Embryonic facial prominence (tissue), 1 donor: ENCODE data around the gene RIPK3.

Source experiments
- DNase-seq: peaks from one replicate; pipeline ENCODE4 v3.0.0-alpha.2; 2016; ENCODE audit errors: extremely low spot score

Gene RIPK3

GRCh38 chr14:24323341-24323740, 16.4 kb downstream of the RIPK3 start:
- no peak for DNase-seq

DNA sequence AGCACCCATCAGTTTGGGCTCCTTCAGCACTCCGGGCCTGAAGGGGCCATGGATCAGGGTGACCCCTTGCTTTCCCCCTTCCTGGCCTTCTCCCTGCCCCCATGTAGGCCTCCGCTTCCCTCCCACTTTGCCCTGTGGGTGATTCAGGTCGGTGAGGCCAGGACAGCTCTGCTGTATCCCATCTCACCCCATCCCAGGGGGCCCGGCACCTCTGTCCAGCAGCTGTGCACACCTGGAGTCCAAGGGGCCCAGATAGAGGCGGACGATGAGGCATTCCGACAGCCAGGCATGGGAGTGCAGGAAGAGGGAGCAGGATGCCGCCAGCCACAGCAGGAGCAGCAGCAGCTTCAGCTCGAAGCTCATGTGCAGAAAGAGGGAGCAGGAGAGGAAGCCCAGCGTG, 17.1 kb downstream of the RIPK3 start:
- no peak for DNase-seq

GRCh38 chr14:24321212-24321975, 18.4 kb downstream of the RIPK3 start:
- DNase-seq: no peak

DNA sequence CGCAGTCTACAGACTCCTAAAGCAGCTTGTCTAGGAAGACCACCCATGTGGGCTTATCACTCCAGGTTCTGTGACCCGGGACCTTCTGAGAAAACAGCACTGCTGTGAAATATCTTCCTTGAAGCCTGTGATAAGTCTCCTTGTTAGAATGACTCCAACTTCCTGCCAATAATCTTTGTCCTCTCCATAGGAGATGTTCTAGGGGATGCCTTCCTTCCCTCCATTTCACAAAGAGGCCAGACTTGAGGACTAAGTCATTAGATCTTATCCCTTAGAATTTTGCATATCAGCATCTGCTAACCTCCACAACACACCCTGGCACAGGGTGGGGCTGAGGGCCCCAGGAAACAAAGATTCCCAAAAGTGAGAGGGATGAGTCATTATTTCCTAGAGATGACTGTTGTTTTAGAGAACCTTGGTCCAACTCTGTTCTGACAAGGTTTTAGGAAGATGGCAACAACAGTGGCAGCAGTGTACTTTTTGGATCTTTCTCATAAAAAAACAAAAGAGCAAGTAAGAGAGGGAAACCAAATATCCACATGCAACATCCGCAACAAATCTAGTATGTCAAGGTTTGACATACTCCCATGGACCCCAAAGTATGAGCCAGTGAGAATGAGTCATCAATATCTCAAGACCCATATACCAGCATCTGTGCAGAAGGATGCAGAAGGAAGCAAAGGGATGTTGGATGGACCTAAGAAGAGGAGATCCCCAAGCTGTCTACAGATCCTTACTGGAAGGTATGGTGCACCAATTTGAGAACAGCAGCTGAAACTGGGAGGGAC, 22.5 kb downstream of the RIPK3 start:
- no peak for DNase-seq

GRCh38 chr14:24316597-24316950, 23.2 kb downstream of the RIPK3 start:
- no peak for DNase-seq

- DNase-seq: no peak
Observed at GRCh38 chr14:24315807-24316596, 23.8 kb downstream of the RIPK3 start.

DNA sequence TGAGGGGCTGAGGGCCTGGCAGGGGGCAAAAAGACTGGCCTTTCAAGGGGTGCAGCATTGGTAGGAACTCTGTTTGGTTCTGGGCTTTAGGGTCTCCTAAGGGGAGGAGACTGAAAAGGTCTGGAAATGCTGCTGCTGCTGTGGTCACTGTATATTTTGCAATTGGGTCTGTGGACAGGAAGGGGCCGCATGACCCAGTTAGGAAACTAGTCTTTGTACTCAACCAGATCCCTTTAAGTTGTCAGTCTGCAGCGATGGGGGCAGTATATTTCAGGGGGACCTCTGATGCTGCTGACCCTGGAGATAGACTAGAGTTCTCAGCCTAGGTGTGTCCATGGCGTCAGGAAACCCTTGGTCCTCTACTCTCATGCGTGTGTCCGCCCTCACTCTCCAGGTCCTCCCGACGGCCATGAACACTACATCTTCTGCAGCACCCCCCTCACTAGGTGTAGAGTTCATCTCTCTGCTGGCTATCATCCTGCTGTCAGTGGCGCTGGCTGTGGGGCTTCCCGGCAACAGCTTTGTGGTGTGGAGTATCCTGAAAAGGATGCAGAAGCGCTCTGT, 24.5 kb downstream of the RIPK3 start:
- no peak for DNase-seq

DNA sequence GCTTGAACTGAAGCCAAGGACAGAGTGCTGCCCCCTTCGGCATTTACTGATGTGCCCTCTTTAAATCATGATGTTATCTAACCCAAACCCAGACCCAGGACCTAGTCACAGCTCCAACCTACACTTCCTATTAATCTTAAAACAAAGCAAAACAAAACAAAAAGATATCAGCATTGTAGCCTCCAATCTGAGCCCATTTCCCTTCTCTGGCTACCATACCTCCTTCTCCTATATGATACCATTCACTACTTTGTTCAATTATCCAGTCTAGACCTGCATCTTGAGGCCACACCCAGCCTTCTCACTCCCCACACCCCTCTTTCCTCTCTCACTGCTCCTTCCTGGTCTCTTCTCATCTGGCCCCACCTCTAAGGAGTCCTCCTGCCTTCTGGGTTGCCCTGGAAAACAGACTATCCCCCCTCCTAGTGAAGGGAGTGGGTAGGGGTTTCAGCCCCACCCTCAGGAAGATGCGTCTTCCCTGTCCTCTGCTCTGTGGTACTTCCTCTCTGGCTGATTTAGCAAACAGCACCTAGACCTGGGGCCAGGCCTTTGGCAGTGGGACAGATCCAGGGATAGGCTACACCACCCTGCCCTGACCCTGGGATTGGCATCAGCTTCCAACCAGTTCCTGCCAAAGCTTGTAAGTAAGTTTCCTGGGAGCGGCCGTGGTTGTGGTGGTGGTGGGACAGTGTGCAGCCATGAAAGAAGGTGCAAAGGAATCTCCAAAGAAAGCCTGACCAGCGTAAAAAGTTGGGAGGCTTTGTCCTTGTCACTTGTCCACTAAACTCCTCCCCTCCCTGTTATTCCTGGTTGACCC, 25.2 kb downstream of the RIPK3 start:
- DNase-seq: no peak

- DNase-seq: no peak
Observed at GRCh38 chr14:24313913-24314312, 25.9 kb downstream of the RIPK3 start.

DNA sequence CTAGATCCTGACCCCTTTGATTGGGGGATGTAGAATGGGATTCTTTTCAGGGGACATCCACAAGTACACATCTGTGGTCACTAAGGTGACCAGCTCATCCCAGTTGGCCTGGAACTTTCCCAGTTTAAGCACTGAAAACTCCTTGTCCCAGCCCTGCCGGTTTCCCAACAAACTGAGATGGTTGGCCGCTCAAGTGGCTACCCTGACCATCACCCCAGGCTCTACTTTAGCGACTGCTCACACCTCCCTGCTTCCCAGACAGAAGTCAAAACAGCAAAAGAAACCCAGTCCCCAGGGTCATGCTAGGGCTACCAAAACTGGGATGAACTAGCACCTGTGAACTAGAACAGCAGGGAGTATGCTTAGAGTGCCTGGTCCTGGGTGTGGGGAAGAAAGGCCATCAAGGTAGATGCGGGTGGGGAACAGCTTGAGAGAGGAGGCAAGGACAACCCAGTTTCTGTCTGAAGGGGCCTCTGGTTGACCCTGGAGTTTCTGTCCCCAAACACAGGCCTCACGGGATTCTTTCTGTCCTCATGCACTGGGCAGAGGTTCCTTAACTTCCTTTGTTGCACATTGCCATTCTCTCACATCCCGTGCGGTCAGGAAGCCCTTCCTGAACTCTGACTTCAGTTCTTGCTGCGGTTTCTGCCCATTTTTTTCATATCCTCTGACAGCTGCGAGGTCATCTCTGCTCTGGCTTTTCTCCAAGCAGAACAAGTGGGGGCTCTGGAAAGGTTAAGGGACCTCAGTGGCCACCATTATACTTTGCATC, 26.9 kb downstream of the RIPK3 start:
- no peak for DNase-seq

DNA sequence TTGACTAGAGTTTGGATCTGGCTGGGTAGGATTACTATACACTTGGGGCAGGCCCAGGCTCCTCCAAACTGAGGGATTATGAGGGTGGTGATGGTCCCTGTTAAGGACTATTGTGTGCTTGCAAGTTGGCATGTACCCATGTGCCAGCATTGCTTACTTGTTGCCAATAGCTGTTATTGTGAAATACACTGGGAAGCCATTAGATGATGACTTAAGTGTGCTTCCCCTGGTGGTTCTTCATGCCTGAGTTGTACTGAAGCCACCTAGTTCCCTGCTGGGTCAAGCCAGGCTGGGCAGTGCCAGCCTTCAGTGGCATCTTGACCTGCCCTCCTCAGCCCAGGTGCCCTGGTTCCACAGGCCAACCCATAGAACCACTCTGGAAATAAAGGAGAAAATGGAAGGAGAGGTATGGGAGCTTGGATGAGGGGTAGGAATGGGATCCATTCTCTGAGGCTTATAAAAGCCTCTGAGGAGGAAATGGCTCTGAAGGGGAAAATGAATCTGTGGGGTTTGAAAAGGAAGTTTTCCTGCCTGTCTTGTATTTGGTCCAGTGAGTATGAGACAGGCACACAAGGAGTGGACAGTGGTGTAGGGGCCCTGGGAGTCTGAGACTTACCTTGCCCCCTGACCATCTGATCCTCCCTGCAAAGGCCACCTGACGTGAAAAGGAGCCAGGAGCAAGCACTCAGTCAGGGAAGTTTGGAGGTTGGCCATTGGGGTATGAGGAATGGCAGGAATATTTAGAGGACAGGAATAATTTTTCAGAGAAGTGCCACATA, 27.8 kb downstream of the RIPK3 start:
- no peak for DNase-seq

DNA sequence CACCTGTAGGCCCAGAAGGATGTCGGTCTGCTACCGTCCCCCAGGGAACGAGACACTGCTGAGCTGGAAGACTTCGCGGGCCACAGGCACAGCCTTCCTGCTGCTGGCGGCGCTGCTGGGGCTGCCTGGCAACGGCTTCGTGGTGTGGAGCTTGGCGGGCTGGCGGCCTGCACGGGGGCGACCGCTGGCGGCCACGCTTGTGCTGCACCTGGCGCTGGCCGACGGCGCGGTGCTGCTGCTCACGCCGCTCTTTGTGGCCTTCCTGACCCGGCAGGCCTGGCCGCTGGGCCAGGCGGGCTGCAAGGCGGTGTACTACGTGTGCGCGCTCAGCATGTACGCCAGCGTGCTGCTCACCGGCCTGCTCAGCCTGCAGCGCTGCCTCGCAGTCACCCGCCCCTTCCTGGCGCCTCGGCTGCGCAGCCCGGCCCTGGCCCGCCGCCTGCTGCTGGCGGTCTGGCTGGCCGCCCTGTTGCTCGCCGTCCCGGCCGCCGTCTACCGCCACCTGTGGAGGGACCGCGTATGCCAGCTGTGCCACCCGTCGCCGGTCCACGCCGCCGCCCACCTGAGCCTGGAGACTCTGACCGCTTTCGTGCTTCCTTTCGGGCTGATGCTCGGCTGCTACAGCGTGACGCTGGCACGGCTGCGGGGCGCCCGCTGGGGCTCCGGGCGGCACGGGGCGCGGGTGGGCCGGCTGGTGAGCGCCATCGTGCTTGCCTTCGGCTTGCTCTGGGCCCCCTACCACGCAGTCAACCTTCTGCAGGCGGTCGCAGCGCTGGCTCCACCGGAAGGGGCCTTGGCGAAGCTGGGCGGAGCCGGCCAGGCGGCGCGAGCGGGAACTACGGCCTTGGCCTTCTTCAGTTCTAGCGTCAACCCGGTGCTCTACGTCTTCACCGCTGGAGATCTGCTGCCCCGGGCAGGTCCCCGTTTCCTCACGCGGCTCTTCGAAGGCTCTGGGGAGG, 28.9 kb downstream of the RIPK3 start, which contains the start of gene LTB4R:
TSS of gene LTB4R (plus strand) at position 857 of the 959 bp plus-strand sequence. CDS start 4,150 bp downstream, outside the sequence.
- peak; percentile 46 for DNase-seq

DNA sequence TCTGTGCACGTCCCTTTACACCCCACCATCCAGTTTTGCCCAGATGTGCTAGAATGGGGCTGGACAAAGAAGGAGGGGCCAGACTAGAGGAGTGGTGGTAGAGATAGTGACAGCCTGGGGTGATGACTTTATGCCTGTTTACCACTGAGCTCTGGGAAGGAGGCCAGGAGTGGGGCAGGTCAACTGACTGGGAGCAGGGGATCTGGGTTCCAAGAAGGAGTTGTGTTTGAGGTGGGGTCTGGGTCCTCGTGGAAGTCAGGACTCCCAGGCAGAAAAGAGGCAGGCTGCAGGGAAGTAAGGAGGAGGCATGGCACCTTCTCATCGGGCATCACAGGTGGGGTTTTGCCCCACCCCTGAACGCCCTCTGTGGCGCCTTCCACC, 29.5 kb downstream of the RIPK3 start:
- no peak for DNase-seq

DNA sequence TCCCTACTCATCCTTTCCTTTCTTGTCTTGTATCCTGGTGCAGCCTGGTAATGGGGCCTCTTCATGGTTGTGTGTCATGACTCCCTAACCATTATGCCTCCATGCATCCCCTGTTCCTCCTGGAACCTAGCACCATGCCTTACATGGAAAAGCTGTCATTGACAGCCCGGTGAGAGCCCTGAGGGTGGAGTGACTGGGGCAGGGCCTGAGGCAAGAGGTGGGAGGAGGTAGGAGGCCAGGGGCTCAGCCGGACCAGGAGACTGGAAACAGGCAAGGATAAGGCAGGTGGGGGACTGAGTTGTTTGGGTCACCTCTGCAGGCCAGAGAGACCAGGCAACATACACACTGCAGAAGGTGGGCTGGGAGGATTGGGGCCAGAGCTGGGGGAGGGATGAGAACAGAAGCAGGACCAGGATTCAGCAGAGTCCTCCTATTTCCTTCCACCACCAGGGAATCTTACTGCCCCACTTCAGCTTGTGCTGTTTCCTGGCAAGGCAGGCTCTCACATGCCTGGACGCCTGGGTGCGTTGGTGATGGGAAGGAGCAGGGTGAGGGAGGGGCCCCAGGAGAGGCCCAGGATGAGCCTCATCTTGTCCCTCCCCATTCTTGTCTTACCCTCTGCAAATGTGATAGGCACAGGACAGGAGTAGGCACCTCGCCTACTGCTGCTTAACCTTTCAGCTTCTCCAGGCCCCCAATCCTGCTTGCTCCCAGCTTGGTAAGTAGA, 30.1 kb downstream of the RIPK3 start, which contains the start of gene LTB4R2:
TSS of gene LTB4R2 (plus strand) at position 603 of the 727 bp plus-strand sequence. CDS start 525 bp downstream, outside the sequence.
- DNase-seq: no peak

- no peak for DNase-seq
Observed at GRCh38 chr14:24308342-24309124, 31.3 kb downstream of the RIPK3 start.

DNA sequence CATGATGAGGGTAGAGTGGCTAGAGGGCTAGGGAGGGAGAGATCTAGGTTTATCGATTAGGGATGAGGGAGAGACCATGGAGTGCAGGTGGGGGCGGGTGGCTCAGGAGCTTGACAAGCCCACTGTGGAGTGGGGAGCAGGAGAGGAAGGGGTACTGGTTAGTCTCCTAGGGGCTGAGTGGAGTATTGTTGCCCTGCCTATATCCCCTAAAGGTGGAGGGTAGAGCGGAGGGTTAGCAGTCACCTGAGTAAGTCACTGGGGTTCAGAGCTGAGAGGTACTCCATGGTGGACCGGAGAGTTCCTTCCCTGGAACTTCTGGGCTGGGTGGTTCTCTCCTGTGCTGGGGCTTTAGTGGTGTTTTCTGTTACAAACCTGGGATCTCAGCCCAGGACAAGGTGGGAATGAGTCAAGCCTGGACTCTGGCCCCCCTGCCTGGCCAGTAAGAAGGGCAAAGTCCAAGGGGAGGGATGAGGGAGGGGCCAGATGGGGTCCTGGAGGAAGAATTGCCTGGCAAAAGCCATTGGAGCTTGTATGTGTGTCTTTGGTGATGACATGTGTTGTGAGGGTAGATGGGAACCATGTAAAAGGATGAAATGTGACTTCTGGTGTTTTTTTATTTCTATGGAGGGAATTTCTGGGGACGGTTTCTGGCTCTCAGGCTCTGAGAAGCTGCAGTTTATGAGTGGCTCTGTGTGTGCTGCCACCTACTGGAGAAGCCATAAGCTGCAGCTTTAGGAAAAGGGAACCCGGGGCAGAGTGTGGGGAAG, 32.0 kb downstream of the RIPK3 start, which contains the start of gene CIDEB:
TSS of gene CIDEB (minus strand) at position 403 of the 767 bp plus-strand sequence. CDS start at position 284, 119 bp downstream.
- no peak for DNase-seq
